B cell (primary cell): ENCODE results near the gene GJC1. TPM values are rescaled to one million over a fixed set of nuclear protein-coding genes. Genes with fewer than 3 reads are reported as not detected.

Source experiments
- ATAC-seq: fragments of 200-7000 bp; cut with Tn5 transposase; one replicate; pipeline ENCODE4 v1.10.0; 2021; ENCODE audit warnings: low read depth, mild to moderate bottlenecking, moderate number of reproducible peaks, moderate library complexity
- CTCF ChIA-PET: fragments of 350-600 bp; sonication (Branson Sonifier 250); formaldehyde crosslinking; loops from one replicate; lab custom pipeline; 2021; ENCODE audit warnings: antibody characterized with exemption, inconsistent platforms; lab: Charles Lee
- POLR2A ChIA-PET: fragments of 350-600 bp; sonication (Branson Sonifier 250); formaldehyde crosslinking; loops from one replicate; lab custom pipeline; 2021; ENCODE audit warnings: antibody characterized with exemption; lab: Charles Lee
- DNase-seq: peaks from one replicate; pipeline ENCODE4 v3.0.0; 2013
- H2AFZ ChIP-seq: 2 replicates; pipeline ENCODE4 v1.6.1; 2012; ENCODE audit warnings: mild to moderate bottlenecking, low read depth, low read length; ENCODE audit not compliant: insufficient read depth, poor library complexity, severe bottlenecking
- H3K27ac ChIP-seq, 2 donors: 1 replicate in 1 of 2; 2 replicates in 1 of 2; pipeline ENCODE4 v1.5.1; 2012 to 2013; ENCODE audit warnings: low read length in 2 of 2, mild to moderate bottlenecking in 2 of 2, moderate library complexity in 1 of 2
- H3K27me3 ChIP-seq, 4 experiments: fragments of 200-600 bp in 1 of 4; sonication (generic) in 1 of 4; replicated peaks in 1 of 4; 1 replicate in 2 of 4; 2 replicates in 2 of 4; pipeline versions ENCODE4 v1.6.1 to v1.7.0; 2013 to 2016; ENCODE audit warnings: low read length in 3 of 4, mild to moderate bottlenecking in 2 of 4, mixed read lengths in 1 of 4, moderate library complexity in 1 of 4; ENCODE audit not compliant: insufficient read depth in 4 of 4, control insufficient read depth in 3 of 4; ENCODE audit errors: control extremely low read depth in 1 of 4
- H3K36me3 ChIP-seq, 2 experiments: replicated peaks in 1 of 2; 1 replicate in 1 of 2; 2 replicates in 1 of 2; pipeline versions ENCODE4 v1.6.1 to v1.7.1; 2013; ENCODE audit warnings: low read length in 1 of 2; ENCODE audit not compliant: insufficient read depth in 2 of 2, control insufficient read depth in 1 of 2; ENCODE audit errors: control extremely low read depth in 1 of 2, extremely low read depth in 1 of 2
- H3K4me1 ChIP-seq, 2 donors: fragments of 200-600 bp in 1 of 2; sonication (generic) in 1 of 2; 1 replicate in 1 of 2; 2 replicates in 1 of 2; pipeline versions ENCODE4 v1.5.1 to v1.6.1; 2013 to 2017; ENCODE audit warnings: low read length in 2 of 2; ENCODE audit not compliant: control insufficient read depth in 2 of 2, insufficient read depth in 2 of 2
- H3K4me2 ChIP-seq: replicated peaks from 2 replicates; pipeline ENCODE3; 2012; ENCODE audit warnings: mild to moderate bottlenecking, low read depth, low read length; ENCODE audit not compliant: poor library complexity, severe bottlenecking
- H3K4me3 ChIP-seq, 5 experiments: fragments of 200-600 bp in 1 of 5; sonication (generic) in 1 of 5; 1 replicate in 3 of 5; 2 replicates in 2 of 5; pipeline versions ENCODE4 v1.5.1 to v1.7.0; 2011 to 2016; ENCODE audit warnings: low read length in 4 of 5, mild to moderate bottlenecking in 4 of 5, low read depth in 2 of 5, control low read depth in 1 of 5, moderate library complexity in 1 of 5; ENCODE audit not compliant: insufficient read depth in 1 of 5; ENCODE audit errors: control extremely low read depth in 1 of 5, extremely low read depth in 1 of 5
- H3K79me2 ChIP-seq: fragments of 200-600 bp; sonication (generic); one replicate; pipeline ENCODE4 v1.6.0; 2016; ENCODE audit warnings: low read length; ENCODE audit not compliant: control insufficient read depth, insufficient read depth
- H3K9ac ChIP-seq: fragments of 200-600 bp; sonication (generic); 2 replicates; pipeline ENCODE4 v1.6.1; 2017; ENCODE audit warnings: mild to moderate bottlenecking, low read length, moderate library complexity
- H3K9me3 ChIP-seq, 3 donors: one replicate each; pipeline versions ENCODE4 v1.6.1 to v1.7.1; 2013; ENCODE audit warnings: low read length in 2 of 3; ENCODE audit not compliant: control insufficient read depth in 2 of 3, insufficient read depth in 1 of 3; ENCODE audit errors: control extremely low read depth in 1 of 3
- H4K20me1 ChIP-seq: 2 replicates; pipeline ENCODE4 v1.6.0; 2012; ENCODE audit warnings: mild to moderate bottlenecking, low read length; ENCODE audit not compliant: insufficient read depth, control insufficient read depth, poor library complexity, severe bottlenecking
- H3K27ac Mint-ChIP-seq: one replicate; pipeline ENCODE4 v1.8.0; 2021; ENCODE audit warnings: mixed read lengths
- H3K27me3 Mint-ChIP-seq: one replicate; pipeline ENCODE4 v1.8.0; 2021; ENCODE audit warnings: mixed read lengths
- H3K4me1 Mint-ChIP-seq: one replicate; pipeline ENCODE4 v1.8.0; 2021; ENCODE audit warnings: mixed read lengths
- H3K4me3 Mint-ChIP-seq: one replicate; pipeline ENCODE4 v1.8.0; 2021; ENCODE audit warnings: mixed read lengths
- H3K9me3 Mint-ChIP-seq: one replicate; pipeline ENCODE4 v1.8.0; 2022; ENCODE audit warnings: mixed read lengths; ENCODE audit not compliant: insufficient read depth
- EZH2 ChIP-seq: IDR thresholded peaks from 2 replicates; pipeline ENCODE4 v1.6.1; 2012; ENCODE audit warnings: borderline replicate concordance, low read depth, mild to moderate bottlenecking, moderate library complexity, low read length; ENCODE audit not compliant: insufficient read depth, poor library complexity, severe bottlenecking
- WGBS: methylation state at CpG from one replicate; pipeline ENCODE4 v1.1.5; 2013; ENCODE audit warnings: missing lambda C conversion rate; ENCODE audit not compliant: insufficient coverage; 5-methylcytosine and 5-hydroxymethylcytosine counted together
- intact Hi-C: fragments of 100-400 bp; cut with micrococcal nuclease; formaldehyde crosslinking; loops from one replicate; pipeline ENCODE4 v1.10.0; 2022
- polyA plus RNA-seq: library from polyadenylated mRNA; depleted of rRNA; stranded (reverse); fragments of >200 nt; gene quantifications from 2 replicates; pipeline ENCODE4 v1.2.3, GENCODE V29; 2012
- total RNA-seq, 2 donors: library from RNA; stranded (reverse); fragments of 120-200 nt in 1 of 2; gene quantifications; 1 replicate in 1 of 2; 2 replicates in 1 of 2; pipeline versions ENCODE4 v1.2.3 to v1.2.4, GENCODE V29; 2013 to 2022
- TF ChIP-seq, protein P1 (sequence below): fragments of 200-600 bp; IDR thresholded peaks from one replicate; pipeline ENCODE4 v1.8.0; 2022; ENCODE audit warnings: antibody characterized with exemption, mild to moderate bottlenecking

Gene GJC1
- total and polyA plus RNA-seq, 2 donors (not counting 1 experiment from before 2014, with no cell fraction given) = not detected

DNA sequence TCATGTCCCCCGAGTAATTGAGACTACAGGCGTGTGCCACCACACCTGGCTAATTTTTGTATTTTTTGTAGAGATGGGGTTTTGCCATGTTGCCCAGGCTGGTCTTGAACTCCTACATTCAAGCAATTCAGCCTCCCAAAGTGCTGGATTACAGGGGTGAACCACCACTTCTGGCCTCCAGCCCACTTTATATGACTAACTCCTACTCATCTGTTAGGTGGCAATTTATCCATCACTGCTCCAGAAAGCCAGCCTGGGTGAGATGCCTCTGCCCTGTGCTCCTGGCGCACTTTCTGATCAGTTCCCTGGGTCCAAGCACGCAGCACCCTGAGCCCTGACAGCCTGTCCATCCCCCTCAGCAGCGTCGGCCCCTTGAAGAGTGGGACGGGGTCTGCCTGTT lies 41.9 kb downstream of the GJC1 start:
- ChIA-PET POLR2A (no interaction called here), CTCF (no interaction called here)
- Histone ChIP-seq H4K20me1 (no peaks in the 10 kb centered on the region), H3K4me1 (no peaks in the 10 kb centered on the region), H3K27ac (no peak overlapping the region), H3K4me2 (no peak overlapping the region), H3K79me2 (no peaks in the 10 kb centered on the region), H3K4me3 (no peak overlapping the region), H3K9ac (no peak overlapping the region), H3K27me3 (no peaks in the 10 kb centered on the region), H2AFZ (no peak overlapping the region), H3K9me3 (no peaks in the 10 kb centered on the region), H3K36me3 (no peaks in the 10 kb centered on the region)
- ATAC-seq = no peak
- intact Hi-C loops = no loop called here
- TF ChIP-seq, protein P1, sequence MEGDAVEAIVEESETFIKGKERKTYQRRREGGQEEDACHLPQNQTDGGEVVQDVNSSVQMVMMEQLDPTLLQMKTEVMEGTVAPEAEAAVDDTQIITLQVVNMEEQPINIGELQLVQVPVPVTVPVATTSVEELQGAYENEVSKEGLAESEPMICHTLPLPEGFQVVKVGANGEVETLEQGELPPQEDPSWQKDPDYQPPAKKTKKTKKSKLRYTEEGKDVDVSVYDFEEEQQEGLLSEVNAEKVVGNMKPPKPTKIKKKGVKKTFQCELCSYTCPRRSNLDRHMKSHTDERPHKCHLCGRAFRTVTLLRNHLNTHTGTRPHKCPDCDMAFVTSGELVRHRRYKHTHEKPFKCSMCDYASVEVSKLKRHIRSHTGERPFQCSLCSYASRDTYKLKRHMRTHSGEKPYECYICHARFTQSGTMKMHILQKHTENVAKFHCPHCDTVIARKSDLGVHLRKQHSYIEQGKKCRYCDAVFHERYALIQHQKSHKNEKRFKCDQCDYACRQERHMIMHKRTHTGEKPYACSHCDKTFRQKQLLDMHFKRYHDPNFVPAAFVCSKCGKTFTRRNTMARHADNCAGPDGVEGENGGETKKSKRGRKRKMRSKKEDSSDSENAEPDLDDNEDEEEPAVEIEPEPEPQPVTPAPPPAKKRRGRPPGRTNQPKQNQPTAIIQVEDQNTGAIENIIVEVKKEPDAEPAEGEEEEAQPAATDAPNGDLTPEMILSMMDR = no peak
- TF ChIP-seq EZH2 = no peak
- Mint-ChIP-seq H3K4me1 (no peaks in the 10 kb centered on the region), H3K27me3 (peaks cover 7% of the 10 kb centered on the region), H3K4me3 (no peak overlapping the region), H3K27ac (no peak overlapping the region), H3K9me3 (no peaks in the 10 kb centered on the region)
- DNase-seq = no peak
- WGBS = 78% methylated on average over 5 of the region's 7 CpGs

DNA sequence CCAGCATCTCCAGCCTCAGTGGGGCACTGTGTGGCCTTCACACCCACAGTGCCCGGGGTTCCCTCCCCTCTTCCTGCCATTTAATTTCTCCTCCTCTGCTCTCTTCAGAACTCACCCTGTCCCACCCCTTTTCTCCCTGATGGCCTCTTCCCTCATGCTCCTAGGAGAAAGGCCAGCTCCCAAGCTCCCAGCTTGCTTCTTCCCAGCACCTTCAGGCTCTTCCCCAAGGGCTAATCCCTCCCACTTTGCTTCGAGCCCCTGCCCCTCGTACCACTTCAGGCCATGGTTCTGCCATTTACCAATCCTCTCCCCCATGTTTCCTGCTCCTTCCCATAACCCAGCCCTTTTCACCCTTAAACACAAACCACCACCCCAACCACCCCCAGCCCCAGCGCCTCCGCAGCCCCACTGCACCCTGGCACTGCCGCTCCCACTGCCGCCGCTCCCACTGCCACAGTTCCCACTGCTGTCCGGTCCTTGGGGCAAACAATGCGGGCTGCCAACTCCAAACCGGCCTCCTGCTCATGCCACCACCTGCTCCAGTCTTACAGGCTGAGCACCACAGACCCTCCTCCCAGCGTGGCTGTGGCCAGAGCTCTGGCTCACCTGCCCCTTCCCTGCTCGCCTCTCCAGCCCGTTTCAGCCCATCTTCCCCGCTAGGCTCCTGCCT lies 42.7 kb downstream of the GJC1 start:
- H4K20me1 ChIP-seq = no peaks in the 10 kb centered on the region
- no peak overlapping the region for H3K27ac ChIP-seq
- H3K27me3 ChIP-seq = no peaks in the 10 kb centered on the region
- H3K9me3 ChIP-seq = no peaks in the 10 kb centered on the region
- ChIA-PET CTCF (no interaction called here), POLR2A (no interaction called here)
- Mint-ChIP-seq H3K27me3 (peaks cover 4% of the 10 kb centered on the region), H3K9me3 (no peaks in the 10 kb centered on the region), H3K4me1 (no peaks in the 10 kb centered on the region), H3K4me3 (no peak overlapping the region), H3K27ac (no peak overlapping the region)
- no peak overlapping the region for H2AFZ ChIP-seq
- H3K4me2 ChIP-seq = no peak overlapping the region
- DNase-seq (no peak), ATAC-seq (no peak)
- no peak overlapping the region for H3K9ac ChIP-seq
- H3K4me3 ChIP-seq = no peak overlapping the region
- 93% methylated on average over 14 of the region's 15 CpGs for WGBS
- H3K36me3 ChIP-seq = no peaks in the 10 kb centered on the region
- intact Hi-C loops = no loop called here
- no peaks in the 10 kb centered on the region for H3K4me1 ChIP-seq
- TF ChIP-seq, protein P1 = no peak
- TF ChIP-seq EZH2 = no peak
- H3K79me2 ChIP-seq = no peaks in the 10 kb centered on the region
